NCI-H2227 treated with DMSO at 0.1 percent for 48 hours (cell line): ENCODE data around the gene STX4.
"Not testable (repeated sequence)": the region's sequence is repeated elsewhere in the genome, so short reads cannot be mapped to it uniquely, and the experiment has no call there.

Source experiments
- DNase-seq: peaks from one replicate; lab custom pipeline; 2025; lab: John Stamatoyannopoulos, UW

Gene STX4

GRCh38 chr16:30998852-30999761 is 34.3 kb upstream of the STX4 start:
- no peak for DNase-seq

GRCh38 chr16:31000671-31001382 is 32.5 kb upstream of the STX4 start:
- DNase-seq: no peak

GRCh38 chr16:31001507-31002249 is 31.7 kb upstream of the STX4 start:
- no peak for DNase-seq

GRCh38 chr16:31002250-31002700 is 31.1 kb upstream of the STX4 start:
- DNase-seq: no peak

- no peak for DNase-seq
Measured at GRCh38 chr16:31002862-31003341, 30.5 kb upstream of the STX4 start.

- DNase-seq: no peak
Measured at GRCh38 chr16:31003744-31004143, 29.6 kb upstream of the STX4 start.

- DNase-seq: no peak
Measured at GRCh38 chr16:31004658-31005057, 28.7 kb upstream of the STX4 start.

GRCh38 chr16:31005350-31006085 is 27.8 kb upstream of the STX4 start:
- no peak for DNase-seq

GRCh38 chr16:31006086-31006385 is 27.3 kb upstream of the STX4 start:
- no peak for DNase-seq

GRCh38 chr16:31006589-31006988 is 26.8 kb upstream of the STX4 start:
- DNase-seq: no peak

- DNase-seq: no peak
Measured at GRCh38 chr16:31007684-31008083, 25.7 kb upstream of the STX4 start.

- no peak for DNase-seq
Measured at GRCh38 chr16:31008149-31008548, 25.2 kb upstream of the STX4 start.

GRCh38 chr16:31008551-31008950 is 24.8 kb upstream of the STX4 start:
- DNase-seq: no peak

- DNase-seq: no peak
Measured at GRCh38 chr16:31009120-31009519, 24.2 kb upstream of the STX4 start.

GRCh38 chr16:31009894-31010584 is 23.3 kb upstream of the STX4 start:
- DNase-seq: no peak

GRCh38 chr16:31010585-31011325 is 22.6 kb upstream of the STX4 start, which contains the start of gene STX1B:
STX1B (minus strand) TSS chr16:31010638; CDS start chr16:31010396, 242 bp downstream.
- peak; percentile 73 for DNase-seq

- not testable (repeated sequence) for DNase-seq
Measured at GRCh38 chr16:31011815-31012214, 21.5 kb upstream of the STX4 start.

GRCh38 chr16:31013292-31013691 is 20.1 kb upstream of the STX4 start:
- DNase-seq: not testable (repeated sequence)

GRCh38 chr16:31016018-31016417 is 17.3 kb upstream of the STX4 start:
- DNase-seq: no peak

GRCh38 chr16:31017756-31018155 is 15.6 kb upstream of the STX4 start:
- not testable (repeated sequence) for DNase-seq
